ENCODE results near the gene CORO1C.

CORO1C gene

DNA sequence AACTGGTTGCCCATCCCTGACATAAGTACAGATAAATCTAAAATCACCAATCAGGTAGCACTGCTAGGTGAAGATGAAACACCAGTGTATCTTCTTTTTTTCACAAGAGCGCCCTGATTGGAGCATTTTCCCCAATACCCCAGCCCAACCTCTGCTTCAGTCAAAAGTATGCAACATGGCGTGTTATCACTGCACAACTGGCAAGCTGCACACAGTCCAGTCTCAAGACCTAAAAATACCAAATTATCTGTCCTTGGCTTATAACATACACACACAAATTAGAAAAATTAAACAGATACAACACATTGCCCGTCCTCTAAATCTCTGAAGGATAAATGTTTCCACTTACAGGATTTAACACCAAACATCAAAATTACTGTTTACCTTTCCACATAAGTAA is 77.4 kb downstream of the CORO1C start:
- no peak for DNase-seq (ENCODE audit: low read depth in 1 of 2, low spot score in 1 of 2)

DNA sequence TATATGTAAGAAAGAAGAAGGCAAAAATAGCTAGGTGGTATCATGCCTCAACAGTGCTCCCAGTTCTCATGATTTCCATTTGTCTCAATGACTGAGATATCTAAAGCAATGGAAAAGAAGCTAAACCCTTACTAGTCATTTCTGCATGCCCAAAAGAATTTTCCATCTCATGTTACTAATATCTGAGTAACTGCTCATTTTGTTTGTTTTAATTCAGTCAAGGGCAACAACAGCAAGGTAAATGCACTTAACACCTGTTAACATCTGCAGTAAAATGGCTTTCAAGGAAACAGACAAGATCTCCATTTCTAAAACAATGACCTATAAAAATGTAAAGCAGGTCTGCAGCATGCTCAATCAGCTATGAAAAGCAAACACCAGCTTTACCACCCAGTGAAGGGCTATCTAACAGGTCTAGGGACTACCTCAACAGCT is 78.2 kb downstream of the CORO1C start:
- no peak for DNase-seq (ENCODE audit: low read depth in 1 of 2, low spot score in 1 of 2)

DNA sequence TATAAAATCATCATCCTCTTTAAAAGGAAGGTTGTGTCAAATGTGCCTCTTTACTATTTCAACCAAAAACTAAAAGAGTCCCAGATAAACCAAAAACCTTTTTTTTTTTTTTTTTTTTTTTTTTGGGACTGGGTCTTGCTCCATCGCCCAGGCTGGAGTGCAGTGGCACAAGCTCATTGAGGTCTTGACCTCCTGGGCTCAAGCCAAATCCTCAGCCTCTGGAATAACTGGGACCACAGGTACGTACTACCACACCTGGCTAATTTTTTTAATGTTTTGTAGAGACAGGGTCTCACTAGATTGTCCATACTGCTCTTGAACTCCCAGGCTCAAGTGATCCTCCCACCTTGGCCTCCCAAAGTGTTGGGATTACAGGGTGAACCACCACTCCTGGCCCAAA is 81.2 kb downstream of the CORO1C start:
- no peak for DNase-seq (ENCODE audit: low read depth in 1 of 2, low spot score in 1 of 2)

DNA sequence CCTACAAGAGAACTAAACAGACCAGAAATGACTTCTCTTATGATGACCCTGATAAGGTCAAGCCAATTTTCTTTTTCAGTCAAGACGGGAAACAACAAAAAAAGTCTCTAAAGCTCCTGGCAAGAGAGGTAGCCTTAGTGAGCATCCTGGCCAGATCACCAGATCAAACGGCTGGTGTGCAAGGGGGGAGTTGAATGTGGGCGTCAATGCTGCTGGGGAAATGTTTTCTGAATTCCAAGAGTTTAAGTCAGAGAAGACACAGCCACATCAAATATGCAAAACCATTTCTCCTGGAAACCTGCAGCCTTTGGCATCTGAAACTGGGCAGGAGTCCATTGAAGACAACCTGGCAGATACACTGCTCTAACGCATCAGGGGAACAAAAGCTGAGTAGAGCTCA is 81.6 kb downstream of the CORO1C start:
- DNase-seq (ENCODE audit: low read depth in 1 of 2, low spot score in 1 of 2): no peak

DNA sequence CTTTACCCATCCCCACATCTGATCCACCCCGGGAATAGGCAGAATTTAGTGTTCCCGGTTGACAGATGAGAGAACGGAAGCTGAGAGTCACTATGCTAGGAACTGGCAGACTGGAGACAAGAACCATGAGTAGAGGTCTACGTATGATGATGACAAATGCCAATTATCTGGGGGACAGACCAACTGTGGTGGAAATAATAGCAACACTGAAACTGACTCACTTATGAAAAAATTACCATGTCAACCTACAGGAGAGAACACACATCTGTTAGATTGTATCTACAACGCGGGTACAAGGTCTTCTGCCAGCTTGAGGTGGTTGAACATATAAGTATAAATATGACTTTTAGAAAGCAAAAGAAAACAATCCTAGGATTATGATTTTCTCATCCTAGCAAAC is 82.2 kb downstream of the CORO1C start:
- no peak for DNase-seq (ENCODE audit: low read depth in 1 of 2, low spot score in 1 of 2)

DNA sequence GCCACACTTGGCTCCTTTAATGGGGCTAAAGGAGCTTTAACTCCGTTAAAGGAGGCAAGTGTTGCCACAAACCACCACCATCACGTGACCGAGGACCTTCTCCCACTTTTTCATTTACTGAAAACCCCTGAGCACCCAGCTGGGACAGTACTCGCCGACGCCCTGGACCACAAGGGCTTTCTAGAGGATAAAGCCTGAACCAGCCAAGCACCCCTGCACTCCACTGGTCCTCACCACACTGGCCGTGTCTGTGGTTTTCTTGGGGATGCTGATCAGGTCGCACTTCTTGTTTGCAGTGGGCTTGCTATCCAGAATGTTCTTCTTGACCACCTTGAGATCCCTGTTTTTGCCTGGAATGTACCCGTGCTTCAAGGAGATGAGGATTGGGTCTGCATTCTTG is 82.9 kb downstream of the CORO1C start:
- DNase-seq (ENCODE audit: low read depth in 1 of 2, low spot score in 1 of 2): no peak

DNA sequence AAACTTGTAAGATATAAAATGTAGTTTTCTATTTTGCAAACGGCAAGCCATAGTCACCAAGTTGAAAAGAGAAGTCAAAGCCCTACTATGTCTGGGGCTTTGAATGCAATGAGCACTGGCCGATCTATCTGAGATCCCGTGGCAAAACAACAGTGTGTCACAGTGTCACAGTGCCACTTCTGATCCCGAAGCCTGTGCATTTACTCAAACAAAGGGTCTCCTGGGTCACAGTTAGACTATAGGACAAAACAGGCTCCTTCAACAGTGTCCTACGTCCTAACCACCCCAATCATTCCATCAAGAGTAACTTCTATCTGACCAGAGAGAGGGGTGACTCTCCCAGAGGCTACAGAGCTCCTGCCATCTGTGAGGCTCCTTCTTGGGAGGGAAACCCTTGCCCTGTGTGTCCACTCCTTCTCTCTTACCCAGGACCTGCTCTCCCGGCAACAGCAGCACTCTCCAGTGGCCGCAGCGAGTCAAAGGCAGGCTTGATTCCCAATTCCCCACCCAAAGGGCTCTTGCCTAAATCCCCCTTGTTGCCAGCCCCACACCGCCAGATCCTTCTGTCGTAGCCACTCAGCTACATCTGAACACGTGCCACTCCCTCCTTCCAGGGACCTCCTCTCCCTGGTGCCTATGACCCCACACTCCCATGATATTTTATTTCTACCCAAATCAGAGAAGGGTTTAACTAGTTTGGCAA is 83.6 kb downstream of the CORO1C start:
- DNase-seq (ENCODE audit: low read depth in 1 of 2, low spot score in 1 of 2): no peak

DNA sequence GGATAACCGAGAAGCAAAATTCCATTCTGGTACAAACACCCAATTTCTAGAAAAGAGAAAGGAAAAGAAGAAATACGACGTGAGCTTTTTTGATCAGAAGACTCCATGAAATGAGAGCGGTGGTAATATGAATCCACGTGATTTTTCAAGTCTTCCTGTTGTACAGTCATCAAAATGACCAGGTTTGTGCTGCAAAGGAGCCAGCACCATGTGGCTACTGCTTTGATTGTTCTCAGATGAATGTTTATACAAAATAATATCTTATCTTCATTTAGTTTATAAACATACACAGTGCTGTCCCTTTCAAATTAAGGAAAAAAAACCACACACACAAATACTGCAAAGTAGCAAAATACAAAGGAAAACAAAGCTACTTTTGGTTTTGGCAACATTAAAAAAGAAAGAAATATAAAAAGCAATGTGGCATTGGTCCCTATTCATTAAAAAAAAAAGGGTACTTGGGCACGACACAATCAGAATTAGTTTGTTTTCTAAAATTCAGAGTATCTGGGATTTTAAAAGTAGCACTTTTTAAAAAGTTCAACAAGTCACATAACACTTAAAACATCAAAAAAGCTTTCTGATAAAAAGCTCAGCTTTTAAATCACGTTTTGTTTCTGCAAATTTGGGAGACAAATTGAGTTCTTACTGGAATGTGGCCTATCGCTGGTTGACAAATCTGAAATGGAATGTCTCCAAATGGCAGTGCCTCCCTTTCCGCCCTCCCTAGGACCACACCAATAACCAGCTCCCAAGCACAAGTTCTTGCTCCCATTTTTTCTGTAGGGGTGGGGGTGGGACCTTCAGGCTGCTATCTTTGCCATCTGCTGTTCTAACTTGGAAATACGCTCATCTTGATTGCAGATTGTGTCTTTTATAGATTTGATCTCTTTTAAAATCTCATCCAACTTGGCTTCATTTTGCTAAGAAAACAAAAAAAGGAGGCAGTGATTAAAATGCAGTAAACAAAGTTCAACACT is 84.4 kb downstream of the CORO1C start:
- DNase-seq (ENCODE audit: low read depth in 1 of 2, low spot score in 1 of 2): no peak

DNA sequence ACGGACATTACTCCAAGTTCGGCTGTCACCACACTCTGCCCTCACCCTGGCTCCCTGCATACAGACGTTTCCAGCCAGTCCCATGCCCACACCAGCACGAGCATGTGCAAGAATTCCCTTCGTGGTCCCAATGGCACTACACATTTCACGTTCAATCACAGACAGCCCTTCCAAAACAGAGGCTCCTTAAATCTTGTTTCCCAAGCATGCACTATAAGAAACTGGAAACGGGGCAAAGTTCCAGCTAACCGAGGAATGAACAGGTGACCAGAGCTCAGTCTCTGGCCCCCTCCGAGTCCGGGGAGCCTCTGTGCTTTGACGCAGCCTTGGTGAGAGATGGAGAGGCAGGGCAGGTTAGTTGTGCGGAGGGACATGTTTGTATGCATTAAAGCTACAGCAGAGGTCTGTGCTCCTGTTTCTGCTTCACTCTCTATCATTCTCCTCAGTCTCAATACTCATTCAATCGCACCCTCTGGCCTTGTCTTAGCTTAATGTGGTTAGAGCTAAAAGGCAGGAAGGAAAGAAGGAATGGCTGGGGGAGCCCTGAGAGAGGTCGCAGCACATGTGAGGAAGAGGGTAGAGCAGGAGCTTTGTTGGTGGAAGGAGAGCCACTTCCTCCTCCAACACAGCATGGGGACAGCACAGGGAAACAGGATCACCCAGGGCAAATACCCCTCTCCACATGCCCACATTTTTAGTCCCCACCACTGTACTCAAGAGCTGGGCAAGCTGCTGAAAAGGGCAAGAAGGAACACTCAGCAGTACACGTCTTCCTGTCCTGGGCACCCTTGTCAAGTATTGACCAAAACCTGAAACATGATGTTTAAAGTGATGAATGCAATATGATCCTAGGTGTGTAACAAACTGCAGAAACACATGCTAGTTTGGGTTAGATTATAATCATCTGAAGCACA is 85.4 kb downstream of the CORO1C start:
- DNase-seq (ENCODE audit: low read depth in 1 of 2, low spot score in 1 of 2): no peak

DNA sequence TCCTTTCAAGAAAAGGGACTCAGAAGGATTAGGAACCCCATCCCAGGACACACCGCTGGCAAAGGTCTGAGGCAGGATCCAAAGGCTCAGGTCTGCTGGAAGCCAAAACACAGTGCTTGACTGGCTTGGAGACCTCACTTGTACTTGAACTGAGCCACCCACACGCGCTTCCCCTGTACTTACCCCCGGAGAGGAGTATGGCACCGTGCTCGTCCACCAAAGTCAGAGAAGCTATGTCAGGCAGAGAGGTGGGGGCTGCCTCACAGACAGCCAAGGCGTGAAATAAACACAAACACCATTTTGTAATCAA is 86.6 kb downstream of the CORO1C start:
- DNase-seq (ENCODE audit: low read depth in 1 of 2, low spot score in 1 of 2): no peak

DNA sequence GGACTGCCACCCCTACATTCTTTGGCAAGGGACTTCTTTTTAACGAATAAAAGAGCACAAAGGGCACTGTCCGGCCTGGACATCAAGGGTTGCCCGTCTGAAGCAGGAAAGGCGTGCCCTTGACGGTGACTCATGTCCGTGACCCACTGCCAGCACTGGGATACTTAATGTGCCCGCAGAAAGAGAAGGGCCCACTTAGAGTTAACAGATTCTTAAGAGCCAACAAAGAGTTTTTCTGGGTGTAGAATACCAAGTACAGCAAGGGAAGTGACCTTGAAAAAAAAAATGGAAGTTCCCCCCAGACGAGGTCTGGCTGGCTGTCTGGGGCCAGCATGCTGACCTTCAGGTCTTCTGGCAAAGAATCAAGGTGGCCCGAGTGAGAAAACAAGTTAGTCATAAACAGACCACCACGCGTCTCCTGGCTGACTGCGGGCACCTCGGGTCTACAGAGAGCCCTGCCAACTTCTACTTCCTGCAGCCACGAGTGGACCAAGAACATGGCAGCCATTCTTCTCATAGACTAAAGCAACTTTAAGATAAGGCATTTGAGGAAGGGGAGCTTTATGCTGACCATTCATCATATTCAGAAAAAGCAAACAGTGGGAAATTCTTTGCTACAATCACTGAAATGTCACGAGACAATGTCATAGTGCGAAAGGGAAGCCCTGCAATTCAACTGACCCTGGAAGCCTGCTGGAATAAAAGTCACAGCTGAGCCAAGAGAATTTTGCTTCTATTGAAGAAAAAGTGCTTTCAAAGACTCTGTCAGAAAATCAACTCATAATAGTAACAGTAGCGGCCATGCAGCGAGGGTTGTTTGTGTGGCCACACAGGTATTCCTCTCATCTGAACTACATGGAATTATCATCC is 87.1 kb downstream of the CORO1C start:
- no peak for DNase-seq (ENCODE audit: low read depth in 1 of 2, low spot score in 1 of 2)

DNA sequence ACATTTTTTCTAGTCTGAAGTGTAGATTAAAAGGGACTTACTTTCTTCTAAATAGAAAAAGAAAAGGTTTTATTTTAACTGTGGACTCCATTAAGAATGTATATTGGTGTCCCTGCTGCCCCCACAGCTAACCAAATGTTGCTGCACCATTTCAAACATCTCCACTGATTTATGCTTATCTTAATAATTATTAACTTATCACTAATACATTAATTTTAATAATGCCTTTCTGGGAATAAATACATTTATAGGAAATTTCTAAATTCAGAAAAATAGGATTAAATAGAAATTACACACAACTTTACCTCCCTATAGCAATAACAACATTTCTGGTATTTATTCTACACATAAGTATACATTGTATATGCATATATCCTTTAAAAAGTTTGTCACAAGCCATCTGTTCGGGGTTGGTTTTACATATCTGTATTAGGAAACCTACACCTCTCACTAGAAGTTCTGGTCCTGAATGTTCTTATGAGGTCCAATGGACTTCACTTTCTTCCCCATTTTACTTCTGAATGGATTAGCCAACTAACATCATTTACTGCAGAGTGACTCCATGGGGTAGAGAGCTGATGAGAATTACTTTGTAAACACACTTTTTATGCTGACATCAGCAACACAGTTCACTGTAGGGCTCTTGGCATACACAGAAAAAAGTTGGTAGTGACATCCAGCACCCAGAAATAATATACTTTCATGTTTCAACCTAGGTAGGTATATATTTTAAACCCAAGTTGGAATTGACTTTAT is 88.2 kb downstream of the CORO1C start:
- DNase-seq (ENCODE audit: low read depth in 1 of 2, low spot score in 1 of 2): no peak

DNA sequence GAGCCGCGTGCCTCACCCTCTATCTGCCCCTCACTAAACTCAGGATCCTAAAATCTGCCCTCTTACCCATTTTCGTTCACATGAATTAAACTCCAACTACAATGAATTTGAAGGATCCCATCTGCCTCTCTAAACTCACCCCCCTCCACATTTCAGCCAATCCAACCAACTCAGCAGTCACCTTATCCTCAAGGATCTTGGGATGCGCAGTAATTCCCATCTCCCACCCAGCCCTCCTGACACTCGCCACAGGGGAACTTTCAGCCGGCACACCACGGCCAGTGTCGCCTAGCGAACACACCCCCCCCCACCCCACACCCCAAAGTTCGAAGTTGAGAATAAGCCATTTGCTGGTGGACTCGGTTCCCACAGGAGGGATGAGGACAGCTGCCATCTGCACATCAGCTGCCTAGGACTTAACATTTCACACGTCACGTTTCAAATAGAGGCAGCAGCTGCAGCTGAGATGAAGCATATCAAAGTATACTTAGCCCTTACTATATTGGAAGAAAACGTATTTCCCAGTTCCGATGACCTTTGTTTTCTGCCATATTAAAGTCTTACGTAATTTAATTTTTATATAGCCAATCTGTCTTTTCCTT is 88.9 kb downstream of the CORO1C start:
- DNase-seq (ENCODE audit: low read depth in 1 of 2, low spot score in 1 of 2): no peak

DNA sequence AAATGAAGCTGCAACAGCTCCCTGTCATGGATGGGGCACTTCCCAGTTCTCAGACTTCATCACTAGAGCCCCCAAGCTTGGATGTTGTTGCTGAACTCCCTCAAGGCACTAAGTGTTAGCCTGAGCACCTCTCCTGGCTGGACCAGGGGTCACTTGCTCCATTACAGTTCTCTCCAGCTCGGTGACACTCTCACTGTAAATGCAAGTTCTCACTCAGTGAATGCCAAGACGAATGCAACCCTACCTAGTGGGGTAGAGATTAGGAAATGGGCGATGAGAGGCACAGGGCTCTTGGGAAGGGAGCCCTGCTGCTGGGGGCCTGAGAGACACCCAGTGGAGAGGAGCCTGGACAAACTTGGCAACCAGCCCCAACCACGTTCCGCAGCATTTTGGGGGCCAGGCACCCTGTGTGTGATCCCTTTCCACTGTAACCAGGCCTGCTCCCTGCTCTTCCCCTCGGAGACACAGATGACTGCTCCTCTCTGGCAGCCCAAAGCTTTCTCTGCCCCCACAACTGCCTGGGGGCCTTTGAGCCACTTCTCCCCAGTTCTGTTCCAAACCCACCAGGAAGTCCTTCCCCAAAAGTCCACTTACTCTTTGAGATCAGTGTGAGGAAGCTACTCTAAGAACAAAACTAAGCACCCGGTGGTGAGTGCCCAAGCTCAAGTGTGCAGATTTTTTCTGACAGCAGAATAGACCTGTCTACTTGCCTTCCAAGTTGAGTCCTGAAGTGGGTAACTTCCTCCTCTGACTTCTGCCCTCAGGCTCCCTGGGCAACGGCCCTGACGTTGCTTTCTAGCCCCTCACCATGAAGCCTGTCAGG is 89.7 kb downstream of the CORO1C start:
- DNase-seq (ENCODE audit: low read depth in 1 of 2, low spot score in 1 of 2): no peak

DNA sequence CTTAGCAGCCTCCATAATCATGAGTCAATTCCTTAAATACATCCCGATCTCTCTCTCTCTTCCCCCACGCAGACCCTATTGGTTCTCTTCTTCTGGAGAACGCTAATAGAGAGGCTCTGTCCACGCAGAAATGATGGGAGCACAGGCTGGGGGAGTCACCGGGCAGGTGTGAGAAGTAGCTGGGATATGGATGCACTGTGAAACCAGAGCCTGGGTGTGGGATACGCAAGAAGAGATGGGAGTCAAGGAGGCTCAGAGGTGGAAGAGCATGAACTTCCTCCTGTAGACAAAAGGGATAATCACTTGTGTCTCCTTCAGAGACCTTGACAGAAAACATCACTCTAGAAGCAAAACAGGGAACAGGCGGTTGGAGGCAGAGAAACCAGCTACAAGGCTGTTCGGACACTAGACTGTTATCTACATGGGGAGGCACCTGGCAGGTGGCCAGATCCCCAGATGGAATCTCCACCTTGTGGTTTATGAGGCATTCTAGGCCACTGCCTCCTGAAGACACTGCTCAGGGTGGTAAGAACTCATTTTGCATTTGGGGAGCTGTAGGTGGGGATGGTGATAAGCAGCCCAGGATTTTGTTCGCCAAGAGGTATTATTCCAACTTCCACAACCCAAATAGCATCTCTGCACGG is 90.4 kb downstream of the CORO1C start:
- DNase-seq (ENCODE audit: low read depth in 1 of 2, low spot score in 1 of 2): no peak

DNA sequence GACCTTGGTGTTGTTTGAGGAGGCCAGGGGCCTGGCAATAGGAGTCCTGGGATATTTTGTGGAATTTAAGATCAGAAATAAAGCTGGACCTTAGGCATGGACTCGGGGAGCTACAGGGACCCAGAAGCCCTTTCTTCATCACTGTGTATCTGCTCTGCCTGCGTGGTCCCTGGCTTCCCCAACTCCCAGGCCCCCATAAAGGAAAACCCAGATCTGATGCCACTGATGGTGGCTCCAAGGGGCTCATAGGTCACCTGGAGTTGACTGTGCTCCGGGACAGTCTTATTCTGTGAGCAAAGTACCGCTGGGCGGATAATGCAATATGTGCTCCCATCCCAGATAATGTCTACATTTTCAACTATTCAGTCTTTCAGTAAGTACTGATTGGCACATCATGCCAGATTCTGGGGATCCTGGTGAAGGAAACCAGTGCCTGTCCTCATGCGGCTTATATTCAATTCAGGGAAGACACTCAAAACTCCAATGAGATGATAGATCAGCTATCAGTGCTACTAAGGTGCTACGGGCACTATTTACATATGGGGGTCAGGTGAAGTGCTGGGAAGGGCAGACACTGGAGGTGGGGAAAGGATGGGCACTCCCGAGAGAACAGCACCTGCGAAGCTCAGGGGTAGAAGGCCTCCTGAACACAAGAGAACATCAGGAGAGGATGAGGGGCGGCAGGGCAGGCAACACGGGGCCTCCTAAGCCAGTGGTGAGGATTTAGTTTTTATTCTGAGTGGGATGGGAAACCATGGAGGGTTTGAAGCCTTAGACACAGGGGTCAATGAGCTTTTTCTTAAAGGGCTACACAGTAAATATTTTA is 92.1 kb downstream of the CORO1C start:
- DNase-seq (ENCODE audit: low read depth in 1 of 2, low spot score in 1 of 2): no peak

DNA sequence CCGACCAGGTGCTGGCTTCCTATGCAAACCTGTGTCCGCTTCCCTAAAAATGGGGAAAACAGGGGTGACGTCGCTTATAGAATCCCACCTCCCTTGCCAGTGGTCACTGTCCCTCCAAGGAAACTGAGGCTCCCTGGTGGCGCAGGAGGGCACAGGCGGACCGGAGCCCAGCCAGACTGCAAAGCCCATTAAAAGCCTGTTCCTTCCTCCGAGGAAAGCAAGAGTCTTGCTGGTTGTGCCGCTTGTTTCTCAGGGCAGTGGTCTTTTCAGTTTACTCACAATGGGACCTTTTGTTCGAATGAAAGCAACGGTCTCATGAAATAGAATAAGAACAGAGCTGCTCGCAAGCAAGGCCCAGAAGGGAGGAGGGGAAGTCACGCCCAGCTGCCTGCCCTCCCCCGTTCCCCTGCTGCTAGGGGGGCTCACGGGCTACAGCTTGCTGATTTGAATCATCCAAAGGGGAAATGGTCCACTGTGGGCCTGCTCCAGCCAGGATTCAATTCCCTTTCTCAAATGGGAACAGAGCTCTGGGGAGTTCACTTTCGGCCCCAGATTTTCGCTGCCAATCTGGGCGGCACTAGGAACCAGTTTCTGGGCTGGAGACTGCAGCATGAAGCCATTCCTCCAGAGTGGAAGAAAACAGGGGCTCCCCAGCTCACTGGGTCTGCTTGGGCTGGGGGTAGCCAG is 93.0 kb downstream of the CORO1C start:
- DNase-seq (ENCODE audit: low read depth in 1 of 2, low spot score in 1 of 2): no peak

Data from activated CD4-positive, alpha-beta T cell treated with anti-CD3 and anti-CD28 coated beads, Interleukin-2, amount 50 U/mL, for 24 hours (primary cell).